Measurements from ENCODE around the gene TMEM198. TPM values are rescaled to one million over a fixed set of nuclear protein-coding genes. Genes with fewer than 3 reads are reported as not detected.
A peak's percentile ranks its signal among the peaks of the same experiment; 100 is the strongest.

TMEM198 gene
- total RNA-seq, 4 donors from 2014 or later: 0.56 to 1.9 (median 1.4) TPM

GRCh38 chr2:219548990-219549389, 5.2 kb downstream of the TMEM198 start:
- 95% methylated on average over 16 of the region's 18 CpGs for WGBS
- TF ChIP-seq, protein P1, sequence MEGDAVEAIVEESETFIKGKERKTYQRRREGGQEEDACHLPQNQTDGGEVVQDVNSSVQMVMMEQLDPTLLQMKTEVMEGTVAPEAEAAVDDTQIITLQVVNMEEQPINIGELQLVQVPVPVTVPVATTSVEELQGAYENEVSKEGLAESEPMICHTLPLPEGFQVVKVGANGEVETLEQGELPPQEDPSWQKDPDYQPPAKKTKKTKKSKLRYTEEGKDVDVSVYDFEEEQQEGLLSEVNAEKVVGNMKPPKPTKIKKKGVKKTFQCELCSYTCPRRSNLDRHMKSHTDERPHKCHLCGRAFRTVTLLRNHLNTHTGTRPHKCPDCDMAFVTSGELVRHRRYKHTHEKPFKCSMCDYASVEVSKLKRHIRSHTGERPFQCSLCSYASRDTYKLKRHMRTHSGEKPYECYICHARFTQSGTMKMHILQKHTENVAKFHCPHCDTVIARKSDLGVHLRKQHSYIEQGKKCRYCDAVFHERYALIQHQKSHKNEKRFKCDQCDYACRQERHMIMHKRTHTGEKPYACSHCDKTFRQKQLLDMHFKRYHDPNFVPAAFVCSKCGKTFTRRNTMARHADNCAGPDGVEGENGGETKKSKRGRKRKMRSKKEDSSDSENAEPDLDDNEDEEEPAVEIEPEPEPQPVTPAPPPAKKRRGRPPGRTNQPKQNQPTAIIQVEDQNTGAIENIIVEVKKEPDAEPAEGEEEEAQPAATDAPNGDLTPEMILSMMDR (IDR thresholded peaks at IDR 0.05): no peak
- TF ChIP-seq EP300 (IDR thresholded peaks at IDR 0.05): no peak
- no peak for TF ChIP-seq POLR2A (IDR thresholded peaks at IDR 0.05)
- no peak for TF ChIP-seq POLR2AphosphoS5 (IDR thresholded peaks at IDR 0.05)
- Histone ChIP-seq H3K36me3 (no peaks in the 10 kb centered on the region), H3K4me1 (peaks cover 28% of the 10 kb centered on the region), H3K4me3 (no peak overlapping the region), H3K27me3 (peaks cover 24% of the 10 kb centered on the region), H3K9me3 (no peaks in the 10 kb centered on the region), H3K27ac (no peak overlapping the region)
- DNase-seq (ENCODE audit: low spot score in 2 of 2): no peak

GRCh38 chr2:219549619-219550018, 5.8 kb downstream of the TMEM198 start:
- 75% methylated on average over 2 of the region's 9 CpGs for WGBS
- peaks cover 25% of the 10 kb centered on the region for H3K27me3 ChIP-seq
- H3K36me3 ChIP-seq: no peaks in the 10 kb centered on the region
- no peak for DNase-seq (ENCODE audit: low spot score in 2 of 2)
- H3K27ac ChIP-seq: no peak overlapping the region
- TF ChIP-seq, protein P1 (IDR thresholded peaks at IDR 0.05): no peak
- peaks cover 22% of the 10 kb centered on the region for H3K4me1 ChIP-seq
- no peak overlapping the region for H3K4me3 ChIP-seq
- no peaks in the 10 kb centered on the region for H3K9me3 ChIP-seq

GRCh38 chr2:219551441-219552381, 7.9 kb downstream of the TMEM198 start:
- H3K36me3 ChIP-seq: peaks cover 4% of the 10 kb centered on the region
- H3K4me1 ChIP-seq: peaks cover 22% of the 10 kb centered on the region
- H3K9me3 ChIP-seq: no peaks in the 10 kb centered on the region
- DNase-seq (ENCODE audit: low spot score in 2 of 2): no peak
- H3K27me3 ChIP-seq: peaks cover 25% of the 10 kb centered on the region
- peak overlapping the region; percentile 70 for H3K4me3 ChIP-seq
- H3K27ac ChIP-seq: no peak overlapping the region
- TF ChIP-seq EP300 (IDR thresholded peaks at IDR 0.05): no peak
- no peak for TF ChIP-seq POLR2A (IDR thresholded peaks at IDR 0.05)
- TF ChIP-seq POLR2AphosphoS5 (IDR thresholded peaks at IDR 0.05): no peak
- TF ChIP-seq, protein P1 (IDR thresholded peaks at IDR 0.05): no peak
- 6% methylated on average over 33 of the region's 54 CpGs for WGBS

DNA sequence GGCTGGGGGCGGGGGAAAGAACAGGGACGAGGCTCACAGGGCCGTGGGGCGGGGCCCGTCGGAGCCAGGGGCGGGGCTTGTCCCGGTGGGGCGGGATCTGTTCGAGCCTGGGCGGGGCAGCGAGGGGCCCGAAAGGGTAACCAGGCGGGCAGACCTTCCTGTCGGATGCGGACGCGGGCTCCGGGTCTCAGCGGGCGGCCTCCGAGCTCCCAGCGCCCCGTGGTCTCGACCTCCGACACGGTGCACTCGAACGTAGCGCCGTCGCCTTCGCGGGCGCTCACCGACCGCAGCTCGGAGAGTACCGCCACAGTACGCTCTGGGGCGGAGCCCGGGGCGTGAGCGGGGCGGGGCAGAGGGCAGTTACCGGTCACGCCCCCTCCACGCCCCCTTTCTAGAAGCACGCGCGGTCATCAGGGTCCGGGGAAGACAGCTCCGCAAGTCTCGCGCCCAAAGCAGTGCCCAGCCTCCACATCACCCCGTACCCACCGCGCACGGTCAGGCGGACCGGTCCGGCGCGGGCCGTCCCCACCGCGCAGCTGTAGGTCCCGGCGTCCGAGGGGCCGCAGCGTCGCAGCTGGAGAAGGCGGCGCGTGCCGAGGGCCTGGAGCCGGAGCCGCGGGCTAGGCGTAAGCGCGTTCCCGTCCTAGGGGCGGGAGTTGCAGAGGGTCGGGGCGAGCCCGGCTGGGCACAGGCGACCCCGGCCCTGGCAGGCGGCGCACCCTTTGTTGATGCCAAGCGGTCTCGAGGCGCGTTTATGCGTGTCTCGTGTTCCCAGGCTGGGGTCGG, 8.7 kb downstream of the TMEM198 start:
- TF ChIP-seq POLR2A (IDR thresholded peaks at IDR 0.05) (no peak), POLR2AphosphoS5 (IDR thresholded peaks at IDR 0.05) (no peak), EP300 (IDR thresholded peaks at IDR 0.05) (no peak)
- TF ChIP-seq, protein P1 (IDR thresholded peaks at IDR 0.05): no peak
- no peaks in the 10 kb centered on the region for H3K9me3 ChIP-seq
- WGBS: 4% methylated on average over 25 of the region's 99 CpGs
- H3K4me1 ChIP-seq: peaks cover 22% of the 10 kb centered on the region
- peak overlapping the region; percentile 70 for H3K4me3 ChIP-seq
- peaks cover 9% of the 10 kb centered on the region for H3K36me3 ChIP-seq
- peaks cover 25% of the 10 kb centered on the region for H3K27me3 ChIP-seq
- DNase-seq (ENCODE audit: low spot score in 2 of 2): peak; percentile 90 to 91
- no peak overlapping the region for H3K27ac ChIP-seq

GRCh38 chr2:219553168-219553417, 9.3 kb downstream of the TMEM198 start:
- H3K27ac ChIP-seq: no peak overlapping the region
- peaks cover 25% of the 10 kb centered on the region for H3K27me3 ChIP-seq
- no peak for DNase-seq (ENCODE audit: low spot score in 2 of 2)
- peaks cover 9% of the 10 kb centered on the region for H3K36me3 ChIP-seq
- 39% methylated on average over 7 of the region's 7 CpGs for WGBS
- no peaks in the 10 kb centered on the region for H3K9me3 ChIP-seq
- TF ChIP-seq EP300 (IDR thresholded peaks at IDR 0.05) (no peak), POLR2AphosphoS5 (IDR thresholded peaks at IDR 0.05) (no peak), POLR2A (IDR thresholded peaks at IDR 0.05) (no peak)
- TF ChIP-seq, protein P1 (IDR thresholded peaks at IDR 0.05): no peak
- peaks cover 22% of the 10 kb centered on the region for H3K4me1 ChIP-seq
- peak overlapping the region; percentile 70 for H3K4me3 ChIP-seq
